Smooth muscle cell (in vitro differentiated cells): ENCODE data around the gene MAN1C1. TPM values are rescaled to one million over a fixed set of nuclear protein-coding genes. Genes with fewer than 3 reads are reported as not detected.

Experiments used
- DNase-seq: peaks from one replicate; lab custom pipeline; 2025; ENCODE audit not compliant: unreplicated experiment; lab: John Stamatoyannopoulos, UW
- H2AFZ ChIP-seq: fragments of 200-600 bp; sonication (generic); 2 replicates; pipeline ENCODE4 v1.6.0; 2016; ENCODE audit warnings: antibody characterized with exemption, low read depth, mild to moderate bottlenecking
- H3F3A ChIP-seq: fragments of 200-600 bp; sonication (generic); 2 replicates; pipeline ENCODE4 v1.6.0; 2017; ENCODE audit warnings: antibody characterized with exemption, low read depth
- H3K27ac ChIP-seq: fragments of 200-600 bp; sonication (generic); 2 replicates; pipeline ENCODE4 v1.5.1; 2016; ENCODE audit warnings: low read depth, mild to moderate bottlenecking
- H3K27me3 ChIP-seq: fragments of 200-600 bp; sonication (generic); 2 replicates; pipeline ENCODE4 v1.6.1; 2016; ENCODE audit warnings: low read depth, mild to moderate bottlenecking
- H3K36me3 ChIP-seq: fragments of 200-600 bp; sonication (generic); 2 replicates; pipeline ENCODE4 v1.5.1; 2016; ENCODE audit warnings: low read depth
- H3K4me1 ChIP-seq: fragments of 200-600 bp; sonication (generic); 2 replicates; pipeline ENCODE4 v1.5.1; 2016; ENCODE audit warnings: low read depth
- H3K4me2 ChIP-seq: fragments of 200-600 bp; sonication (generic); 2 replicates; pipeline ENCODE4 v1.6.0; 2016; ENCODE audit warnings: mild to moderate bottlenecking
- H3K4me3 ChIP-seq: fragments of 200-600 bp; sonication (generic); 2 replicates; pipeline ENCODE4 v1.5.1; 2016; ENCODE audit warnings: mild to moderate bottlenecking
- H3K79me2 ChIP-seq: fragments of 200-600 bp; sonication (generic); 2 replicates; pipeline ENCODE4 v1.6.0; 2016; ENCODE audit warnings: low read depth, mild to moderate bottlenecking
- H3K9ac ChIP-seq: fragments of 200-600 bp; sonication (generic); 2 replicates; pipeline ENCODE4 v1.6.0; 2016; ENCODE audit warnings: low read depth
- H3K9me3 ChIP-seq: fragments of 200-600 bp; sonication (generic); replicated peaks from 2 replicates; pipeline ENCODE4 v1.5.1; 2016; ENCODE audit warnings: low read depth
- H4K20me1 ChIP-seq: fragments of 200-600 bp; sonication (generic); 2 replicates; pipeline ENCODE4 v1.6.0; 2016; ENCODE audit warnings: low read depth
- WGBS: methylation state at CpG from one replicate; pipeline ENCODE4 v1.1.7; 2016; ENCODE audit warnings: low lambda C conversion rate; 5-methylcytosine and 5-hydroxymethylcytosine counted together
- polyA plus RNA-seq: library from polyadenylated mRNA; unstranded; fragments of >200 nt; fragmentation: Nextera tagmentation; extraction: Ambion mirVana; gene quantifications from 2 replicates; pipeline ENCODE4 v1.2.1, GENCODE V29; 2016
- total RNA-seq: library from RNA; depleted of rRNA; stranded (reverse); fragments of >200 nt; gene quantifications from 2 replicates; pipeline ENCODE4 v1.2.3, GENCODE V29; 2014
- TF ChIP-seq, protein P1 (sequence below): fragments of 200-600 bp; sonication (generic); IDR thresholded peaks from 2 replicates; pipeline ENCODE4 v1.5.1; 2017; ENCODE audit warnings: borderline replicate concordance, mild to moderate bottlenecking, antibody characterized with exemption; ENCODE audit not compliant: insufficient read depth, poor library complexity, severe bottlenecking

The MAN1C1 gene
- total and polyA plus RNA-seq, 2 experiments from 2014 or later: 4.4 to 10.5 TPM

DNA sequence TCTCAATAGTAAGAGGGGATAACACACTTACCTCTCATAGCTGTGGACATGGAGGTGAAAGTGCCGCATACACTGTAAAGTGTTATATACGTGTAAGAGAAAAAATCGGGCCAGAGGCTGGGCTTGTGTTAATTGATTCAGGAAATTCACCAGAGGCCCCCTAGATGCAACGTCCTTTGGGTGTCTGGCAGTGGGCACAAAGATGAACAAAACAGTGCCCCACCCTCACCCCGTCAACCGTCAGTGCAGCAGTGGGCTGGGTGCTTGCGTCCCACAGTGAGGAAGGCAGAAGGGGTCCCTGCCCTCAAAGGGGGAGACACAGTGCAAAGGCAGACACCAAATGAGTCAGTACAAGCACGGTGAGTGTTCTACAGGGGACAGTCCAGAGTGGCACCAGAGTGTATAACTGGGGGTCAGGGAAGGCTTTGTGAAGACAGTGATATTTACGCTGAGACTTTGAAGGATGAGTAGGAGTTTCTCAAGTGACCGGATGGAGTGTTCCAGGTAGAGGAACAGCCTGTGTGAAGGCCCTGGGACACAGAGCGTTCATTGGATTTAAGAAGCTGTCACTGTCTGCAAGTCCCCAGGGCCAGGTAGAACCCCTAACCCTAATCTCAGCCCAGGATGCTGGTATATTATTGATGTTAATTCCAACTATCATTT lies 196.6 kb downstream of the MAN1C1 start:
- DNase-seq: no peak
- no peaks in the 10 kb centered on the region for H3K27me3 ChIP-seq
- no peak overlapping the region for H3K4me2 ChIP-seq
- H3K9ac ChIP-seq: no peak overlapping the region
- H3K79me2 ChIP-seq: no peaks in the 10 kb centered on the region
- H3F3A ChIP-seq: peaks cover 9% of the 10 kb centered on the region
- H3K36me3 ChIP-seq: no peaks in the 10 kb centered on the region
- 90% methylated on average over 11 of the region's 11 CpGs for WGBS
- H3K4me1 ChIP-seq: no peaks in the 10 kb centered on the region
- TF ChIP-seq, protein P1, sequence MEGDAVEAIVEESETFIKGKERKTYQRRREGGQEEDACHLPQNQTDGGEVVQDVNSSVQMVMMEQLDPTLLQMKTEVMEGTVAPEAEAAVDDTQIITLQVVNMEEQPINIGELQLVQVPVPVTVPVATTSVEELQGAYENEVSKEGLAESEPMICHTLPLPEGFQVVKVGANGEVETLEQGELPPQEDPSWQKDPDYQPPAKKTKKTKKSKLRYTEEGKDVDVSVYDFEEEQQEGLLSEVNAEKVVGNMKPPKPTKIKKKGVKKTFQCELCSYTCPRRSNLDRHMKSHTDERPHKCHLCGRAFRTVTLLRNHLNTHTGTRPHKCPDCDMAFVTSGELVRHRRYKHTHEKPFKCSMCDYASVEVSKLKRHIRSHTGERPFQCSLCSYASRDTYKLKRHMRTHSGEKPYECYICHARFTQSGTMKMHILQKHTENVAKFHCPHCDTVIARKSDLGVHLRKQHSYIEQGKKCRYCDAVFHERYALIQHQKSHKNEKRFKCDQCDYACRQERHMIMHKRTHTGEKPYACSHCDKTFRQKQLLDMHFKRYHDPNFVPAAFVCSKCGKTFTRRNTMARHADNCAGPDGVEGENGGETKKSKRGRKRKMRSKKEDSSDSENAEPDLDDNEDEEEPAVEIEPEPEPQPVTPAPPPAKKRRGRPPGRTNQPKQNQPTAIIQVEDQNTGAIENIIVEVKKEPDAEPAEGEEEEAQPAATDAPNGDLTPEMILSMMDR: no peak
- H3K4me3 ChIP-seq: no peak overlapping the region
- peaks cover 7% of the 10 kb centered on the region for H4K20me1 ChIP-seq
- no peak overlapping the region for H3K27ac ChIP-seq
- H2AFZ ChIP-seq: no peak overlapping the region
- H3K9me3 ChIP-seq: no peaks in the 10 kb centered on the region

DNA sequence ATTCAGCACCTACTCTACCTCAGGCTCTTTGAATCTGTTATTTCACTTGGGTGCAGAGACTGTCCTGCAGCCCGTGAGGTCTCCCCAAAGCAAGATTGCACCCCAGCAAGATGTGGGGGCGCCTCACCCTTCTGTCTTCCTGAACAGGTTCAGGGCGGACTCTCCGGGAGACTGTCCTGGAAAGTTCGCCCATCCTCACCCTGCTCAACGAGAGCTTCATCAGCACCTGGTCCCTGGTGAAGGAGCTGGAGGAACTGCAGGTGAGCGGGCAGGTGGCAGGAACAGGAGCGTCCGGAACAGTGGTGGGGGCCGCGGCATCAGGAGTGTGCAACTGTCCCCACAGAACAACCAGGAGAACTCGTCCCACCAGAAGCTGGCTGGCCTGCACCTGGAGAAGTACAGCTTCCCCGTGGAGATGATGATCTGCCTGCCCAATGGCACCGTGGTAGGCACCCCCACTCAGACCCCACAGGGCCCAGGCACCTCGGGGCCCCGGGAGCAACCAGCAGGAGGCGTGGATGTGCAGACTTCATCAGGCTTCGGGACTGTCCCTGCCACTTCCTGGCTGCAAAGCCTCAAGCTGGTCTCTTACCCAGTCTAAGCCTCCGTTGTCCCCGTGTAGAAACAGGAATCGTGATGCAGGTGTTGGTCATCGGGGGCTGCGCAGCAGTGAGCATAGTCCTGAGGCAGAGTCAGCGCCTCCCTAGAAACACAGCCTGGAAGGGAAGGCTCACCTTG lies 197.3 kb downstream of the MAN1C1 start:
- no peaks in the 10 kb centered on the region for H3K9me3 ChIP-seq
- no peak overlapping the region for H3K27ac ChIP-seq
- H2AFZ ChIP-seq: no peak overlapping the region
- TF ChIP-seq, protein P1: no peak
- no peaks in the 10 kb centered on the region for H3K27me3 ChIP-seq
- 96% methylated on average over 24 of the region's 24 CpGs for WGBS
- no peak overlapping the region for H3K9ac ChIP-seq
- H4K20me1 ChIP-seq: peaks cover 7% of the 10 kb centered on the region
- peaks cover 6% of the 10 kb centered on the region for H3K4me1 ChIP-seq
- H3K36me3 ChIP-seq: no peaks in the 10 kb centered on the region
- no peak overlapping the region for H3K4me2 ChIP-seq
- H3K4me3 ChIP-seq: no peak overlapping the region
- H3K79me2 ChIP-seq: no peaks in the 10 kb centered on the region
- H3F3A ChIP-seq: peaks cover 16% of the 10 kb centered on the region
- no peak for DNase-seq

DNA sequence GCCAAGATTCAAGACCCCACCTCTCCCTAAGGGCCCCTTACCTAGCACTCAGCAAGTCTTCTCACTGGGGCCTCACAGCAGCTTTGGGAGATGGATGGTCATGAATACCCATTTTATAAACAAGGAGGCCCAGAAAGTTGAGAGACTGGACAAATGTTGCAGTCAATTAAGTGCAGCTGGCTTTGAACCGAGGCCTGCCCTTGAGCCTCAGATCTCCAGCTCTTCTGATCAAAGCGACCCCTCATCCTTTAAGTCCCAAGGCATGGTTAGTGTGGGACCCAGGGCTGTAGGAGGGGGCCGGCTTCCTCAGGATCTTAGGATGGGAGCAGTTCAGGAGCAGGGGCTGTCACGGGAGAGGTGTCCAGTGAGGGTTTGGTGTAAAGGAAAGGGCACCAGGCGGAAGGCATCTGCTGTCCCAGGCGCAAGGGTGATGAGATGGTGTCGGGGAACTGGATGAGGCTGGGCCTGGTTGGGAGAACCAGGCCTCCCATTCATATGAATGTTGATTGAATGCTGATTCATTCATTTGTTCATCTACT lies 198.0 kb downstream of the MAN1C1 start:
- Histone ChIP-seq H3K9me3 (no peaks in the 10 kb centered on the region), H3K27ac (no peak overlapping the region), H3K4me2 (no peak overlapping the region), H3K79me2 (no peaks in the 10 kb centered on the region), H3K27me3 (no peaks in the 10 kb centered on the region), H3K4me3 (no peak overlapping the region), H3K36me3 (no peaks in the 10 kb centered on the region), H3F3A (peaks cover 17% of the 10 kb centered on the region), H3K4me1 (peaks cover 7% of the 10 kb centered on the region), H3K9ac (no peak overlapping the region), H4K20me1 (peaks cover 7% of the 10 kb centered on the region), H2AFZ (no peak overlapping the region)
- no peak for DNase-seq
- 95% methylated on average over 7 of the region's 7 CpGs for WGBS
- TF ChIP-seq, protein P1: no peak
